Measurements from ENCODE around the gene SLC46A2.

The SLC46A2 gene

GRCh38 chr9:112852741-112853504 lies 37.8 kb downstream of the SLC46A2 start:
- peaks cover 48% of the 10 kb centered on the region for H3K36me3 ChIP-seq
- no peak overlapping the region for H3K4me3 ChIP-seq (ENCODE audit: low read depth, low read length)
- H3K9me3 ChIP-seq (ENCODE audit: severe bottlenecking), result no peaks in the 10 kb centered on the region
- H3K27me3 ChIP-seq (ENCODE audit: insufficient read depth, low read depth, severe bottlenecking), result no peaks in the 10 kb centered on the region
- no peak overlapping the region for H3K27ac ChIP-seq
- no peak for TF ChIP-seq CTCF (IDR thresholded peaks at IDR 0.05; ENCODE audit: low read depth, low read length)
- DNase-seq, result no peak

- H3K27ac ChIP-seq, result no peak overlapping the region
- DNase-seq, result no peak
- H3K4me3 ChIP-seq (ENCODE audit: low read depth, low read length), result no peak overlapping the region
- H3K9me3 ChIP-seq (ENCODE audit: severe bottlenecking), result no peaks in the 10 kb centered on the region
- H3K36me3 ChIP-seq, result peaks cover 43% of the 10 kb centered on the region
- no peak for TF ChIP-seq CTCF (IDR thresholded peaks at IDR 0.05; ENCODE audit: low read depth, low read length)
- H3K27me3 ChIP-seq (ENCODE audit: insufficient read depth, low read depth, severe bottlenecking), result no peaks in the 10 kb centered on the region
Measured at GRCh38 chr9:112850840-112851239, 39.8 kb downstream of the SLC46A2 start.

DNA sequence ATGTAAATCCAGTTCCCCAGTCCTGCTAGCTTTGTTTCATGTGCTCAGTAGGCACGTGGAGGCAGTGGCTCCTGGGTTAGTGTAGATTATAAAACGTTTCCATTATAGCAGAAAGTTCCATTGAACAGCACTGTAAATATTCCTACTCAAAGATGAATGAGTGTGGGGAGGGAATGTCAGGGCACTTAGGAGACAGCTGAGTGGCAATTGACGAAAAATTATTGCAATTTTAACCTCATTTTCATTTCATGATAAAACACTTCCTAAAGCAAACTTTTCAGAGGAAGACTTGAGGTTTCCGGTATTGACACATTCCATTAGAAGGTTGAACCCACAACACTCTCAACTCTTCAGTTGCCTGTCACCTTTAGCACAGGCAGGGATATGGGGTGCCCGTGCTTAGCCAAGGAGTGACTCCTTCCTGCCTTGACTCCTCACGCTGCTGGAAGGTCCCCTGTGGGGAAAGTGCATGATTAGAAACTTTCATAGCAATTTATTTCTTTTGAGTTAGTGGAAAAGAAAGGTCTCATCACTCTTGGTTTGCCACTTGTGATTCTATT lies 41.2 kb downstream of the SLC46A2 start:
- no peaks in the 10 kb centered on the region for H3K27me3 ChIP-seq (ENCODE audit: insufficient read depth, low read depth, severe bottlenecking)
- no peak overlapping the region for H3K27ac ChIP-seq
- peaks cover 43% of the 10 kb centered on the region for H3K36me3 ChIP-seq
- DNase-seq, result no peak
- no peak overlapping the region for H3K4me3 ChIP-seq (ENCODE audit: low read depth, low read length)
- no peaks in the 10 kb centered on the region for H3K9me3 ChIP-seq (ENCODE audit: severe bottlenecking)
- TF ChIP-seq CTCF (IDR thresholded peaks at IDR 0.05; ENCODE audit: low read depth, low read length), result no peak

DNA sequence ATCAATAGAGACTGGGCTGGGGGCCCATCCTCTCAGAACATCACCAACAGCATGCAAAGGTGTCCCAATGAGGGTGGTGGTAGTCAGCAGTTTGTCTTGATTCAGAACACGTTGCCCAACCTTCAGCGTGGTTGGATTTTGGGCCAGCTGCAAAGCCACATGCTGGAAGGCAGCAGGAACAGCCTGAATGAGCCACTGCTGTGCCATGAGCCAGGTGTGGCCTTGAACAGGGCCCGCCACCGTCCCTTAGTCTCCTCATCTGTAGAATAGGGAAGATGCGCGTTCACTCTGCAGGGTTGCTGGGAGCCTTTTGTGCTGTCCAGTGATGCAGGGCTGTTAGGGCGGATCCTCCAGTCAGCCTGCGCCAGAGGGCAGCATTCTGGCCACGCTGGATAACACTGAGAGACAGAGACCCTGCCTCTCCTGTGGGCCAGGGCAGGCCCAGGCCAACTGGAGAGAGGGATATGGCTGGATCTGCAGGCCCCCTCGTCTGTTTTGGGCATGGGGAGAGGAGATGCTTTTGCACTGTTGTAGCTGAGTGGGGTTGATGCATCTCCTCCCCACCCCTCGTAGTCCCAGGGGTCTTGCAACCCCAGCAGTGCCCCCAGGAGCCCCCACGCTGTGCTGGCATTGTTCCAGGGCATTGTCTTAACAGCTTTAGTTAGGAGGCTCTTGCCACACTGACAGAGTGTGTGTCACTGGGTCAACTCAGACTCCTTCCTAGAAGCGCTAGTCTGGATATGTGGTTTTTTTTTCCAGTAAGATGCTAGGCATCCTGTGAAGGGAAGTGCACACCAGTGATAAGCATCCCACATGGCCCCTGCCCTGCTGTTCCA lies 42.1 kb downstream of the SLC46A2 start:
- Histone ChIP-seq H3K9me3 (ENCODE audit: severe bottlenecking) (no peaks in the 10 kb centered on the region), H3K27ac (no peak overlapping the region), H3K36me3 (peaks cover 34% of the 10 kb centered on the region), H3K27me3 (ENCODE audit: insufficient read depth, low read depth, severe bottlenecking) (no peaks in the 10 kb centered on the region), H3K4me3 (ENCODE audit: low read depth, low read length) (no peak overlapping the region)
- no peak for DNase-seq
- TF ChIP-seq CTCF (IDR thresholded peaks at IDR 0.05; ENCODE audit: low read depth, low read length), result no peak

DNA sequence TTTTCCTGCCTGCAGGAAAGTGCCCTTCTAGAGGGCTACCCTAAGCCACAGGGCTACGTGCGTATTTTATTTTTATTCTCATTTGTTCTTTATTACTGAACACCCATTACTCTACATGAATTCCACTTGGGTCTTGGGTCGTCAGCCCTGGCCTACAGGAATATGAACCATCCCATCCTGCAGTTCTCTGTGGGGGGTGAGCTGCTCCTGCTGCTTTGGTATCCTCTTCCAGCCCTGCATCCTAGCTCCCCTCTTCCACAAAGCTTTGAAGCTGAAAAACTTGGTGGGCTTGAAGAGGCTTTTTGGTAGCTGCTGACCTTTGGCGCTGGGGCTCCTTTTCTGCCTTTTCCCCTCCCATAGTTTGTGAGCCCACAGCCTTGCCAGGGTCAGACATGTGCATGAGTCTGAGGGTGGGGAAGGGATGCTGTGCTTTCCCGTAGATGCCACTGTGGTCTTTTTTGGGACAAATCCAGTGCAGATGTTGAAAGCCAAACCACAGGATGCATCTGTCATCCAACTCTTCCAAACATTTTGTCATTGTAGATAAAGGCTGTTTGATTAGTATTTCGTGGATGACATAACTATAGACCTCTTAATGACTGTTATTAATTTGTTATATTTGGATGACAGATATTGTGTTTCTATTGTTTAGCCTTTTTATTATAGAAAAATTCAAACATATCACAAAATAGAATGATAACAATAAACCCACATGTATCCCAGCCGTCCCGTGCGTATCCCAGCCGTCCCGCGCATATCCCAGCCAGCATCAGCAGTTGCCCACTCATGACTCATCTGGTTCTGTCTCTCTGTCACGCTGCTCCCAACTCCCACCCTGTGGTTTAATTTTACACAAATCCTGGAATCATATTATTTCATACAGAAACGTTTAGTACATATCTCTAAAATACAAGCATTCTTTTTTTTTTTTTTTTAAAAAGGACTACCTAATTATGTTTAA lies 43.9 kb downstream of the SLC46A2 start:
- Histone ChIP-seq H3K36me3 (peaks cover 16% of the 10 kb centered on the region; the same call in 1 of the 2 replicates), H3K9me3 (ENCODE audit: severe bottlenecking) (no peaks in the 10 kb centered on the region), H3K27ac (no peak overlapping the region), H3K4me3 (ENCODE audit: low read depth, low read length) (no peak overlapping the region), H3K27me3 (ENCODE audit: insufficient read depth, low read depth, severe bottlenecking) (no peaks in the 10 kb centered on the region)
- DNase-seq, result no peak
- no peak for TF ChIP-seq CTCF (IDR thresholded peaks at IDR 0.05; ENCODE audit: low read depth, low read length)

Data from WERI-Rb-1 (cell line).